Activated B cell treated with CpG ODN at 0.5 μM for 24 hours (primary cell): ENCODE measurements around the gene FNBP1L. TPM values are rescaled to one million over a fixed set of nuclear protein-coding genes. Genes with fewer than 3 reads are reported as not detected.
"Not testable (repeated sequence)": the region's sequence is repeated elsewhere in the genome, so short reads cannot be mapped to it uniquely, and the experiment has no call there.

Experiments used
- ATAC-seq: fragments of 200-7000 bp; cut with Tn5 transposase; one replicate; pipeline ENCODE4 v1.10.0; 2021; ENCODE audit warnings: low read depth, mild to moderate bottlenecking, moderate library complexity
- CTCF ChIA-PET: fragments of 350-600 bp; sonication (Branson Sonifier 250); formaldehyde crosslinking; loops from one replicate; lab custom pipeline; 2021; ENCODE audit warnings: antibody characterized with exemption; lab: Charles Lee
- POLR2A ChIA-PET: fragments of 350-600 bp; sonication (Branson Sonifier 250); formaldehyde crosslinking; loops from one replicate; lab custom pipeline; 2021; ENCODE audit warnings: antibody characterized with exemption; lab: Charles Lee
- DNase-seq: peaks from one replicate; pipeline ENCODE4 v3.0.0; 2022
- H3K27ac Mint-ChIP-seq: one replicate; pipeline ENCODE4 v1.8.0; 2020; ENCODE audit warnings: mixed read lengths
- H3K27me3 Mint-ChIP-seq: one replicate; pipeline ENCODE4 v1.8.0; 2021; ENCODE audit warnings: mixed read lengths
- H3K36me3 Mint-ChIP-seq: one replicate; pipeline ENCODE4 v1.8.0; 2021; ENCODE audit warnings: low read depth, mixed read lengths
- H3K4me1 Mint-ChIP-seq: one replicate; pipeline ENCODE4 v1.8.0; 2021; ENCODE audit warnings: mixed read lengths
- H3K4me3 Mint-ChIP-seq: one replicate; pipeline ENCODE4 v1.8.0; 2020; ENCODE audit warnings: mild to moderate bottlenecking, mixed read lengths
- H3K9me3 Mint-ChIP-seq: one replicate; pipeline ENCODE4 v1.8.0; 2020; ENCODE audit warnings: mixed read lengths
- CTCF ChIP-seq: fragments of 200-600 bp; IDR thresholded peaks from one replicate; pipeline ENCODE4 v1.8.0; 2022; ENCODE audit warnings: antibody characterized with exemption, mild to moderate bottlenecking
- intact Hi-C: fragments of 100-400 bp; cut with micrococcal nuclease; formaldehyde crosslinking; loops from one replicate; pipeline ENCODE4 v1.15.1; 2024
- total RNA-seq: library from RNA; stranded (reverse); gene quantifications from 2 replicates; pipeline ENCODE4 v1.2.3, GENCODE V29; 2022

The FNBP1L gene
- total RNA-seq, 1 donor from 2014 or later, result 3.3 TPM

- intact Hi-C loops, result no loop called here
- peaks cover 2% of the 10 kb centered on the region for H3K9me3 Mint-ChIP-seq
- CTCF ChIA-PET, result no interaction called here
- H3K27ac Mint-ChIP-seq, result no peak overlapping the region
- ATAC-seq, result no peak
- H3K4me3 Mint-ChIP-seq, result no peak overlapping the region
- DNase-seq, result no peak
- POLR2A ChIA-PET, result no interaction called here
- H3K36me3 Mint-ChIP-seq, result no peaks in the 10 kb centered on the region
- H3K27me3 Mint-ChIP-seq, result no peaks in the 10 kb centered on the region
- peaks cover 2% of the 10 kb centered on the region for H3K4me1 Mint-ChIP-seq
- no peak for TF ChIP-seq CTCF
Observed at GRCh38 chr1:93467606-93468005, 19.7 kb downstream of the FNBP1L start.

DNA sequence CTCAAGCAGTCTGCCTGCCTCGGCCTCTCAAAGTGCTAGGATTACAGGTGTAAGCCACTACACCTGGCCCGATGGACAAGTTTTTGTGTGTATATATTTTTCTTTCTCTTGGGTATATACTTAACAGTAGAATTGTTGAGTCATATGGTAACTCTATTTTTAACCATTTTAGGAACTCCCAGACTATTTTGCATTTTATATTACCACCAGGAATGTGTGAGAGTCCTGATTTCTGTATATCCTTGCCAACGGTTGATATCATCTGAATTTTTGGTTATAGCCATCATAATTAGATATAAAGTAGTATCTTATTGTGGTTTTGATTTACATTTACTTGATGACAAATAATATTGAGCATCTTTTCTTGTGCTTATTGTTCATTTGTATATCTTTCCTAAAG, 20.7 kb downstream of the FNBP1L start:
- intact Hi-C loops, result no loop called here
- ChIA-PET CTCF (no interaction called here), POLR2A (no interaction called here)
- no peak overlapping the region for H3K4me3 Mint-ChIP-seq
- ATAC-seq (no peak), DNase-seq (no peak)
- no peak overlapping the region for H3K27ac Mint-ChIP-seq
- H3K4me1 Mint-ChIP-seq, result peaks cover 2% of the 10 kb centered on the region
- no peaks in the 10 kb centered on the region for H3K36me3 Mint-ChIP-seq
- peaks cover 2% of the 10 kb centered on the region for H3K9me3 Mint-ChIP-seq
- H3K27me3 Mint-ChIP-seq, result no peaks in the 10 kb centered on the region
- TF ChIP-seq CTCF, result no peak

DNA sequence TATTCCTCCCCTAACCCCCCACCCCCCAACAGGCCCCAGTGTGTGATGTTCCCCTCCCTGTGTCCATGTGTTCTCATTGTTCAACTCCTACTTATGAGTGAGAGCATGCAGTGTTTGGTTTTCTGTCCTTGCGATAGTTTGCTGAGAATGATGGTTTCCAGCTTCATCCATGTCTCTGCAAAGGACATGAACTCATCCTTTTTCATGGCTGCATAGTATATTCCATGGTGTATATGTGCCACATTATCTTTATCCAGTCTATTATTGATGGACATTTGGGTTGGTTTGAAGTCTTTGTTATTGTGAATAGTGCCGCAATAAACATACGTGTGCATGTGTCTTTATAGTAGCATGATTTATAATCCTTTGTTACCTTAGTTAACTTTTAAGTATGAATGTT, 21.3 kb downstream of the FNBP1L start:
- POLR2A ChIA-PET, DNase-seq, H3K4me1 Mint-ChIP-seq, H3K4me3 Mint-ChIP-seq, intact Hi-C loops, H3K36me3 Mint-ChIP-seq, CTCF ChIA-PET, H3K27ac Mint-ChIP-seq, ATAC-seq, H3K27me3 Mint-ChIP-seq, H3K9me3 Mint-ChIP-seq: not testable (repeated sequence)

DNA sequence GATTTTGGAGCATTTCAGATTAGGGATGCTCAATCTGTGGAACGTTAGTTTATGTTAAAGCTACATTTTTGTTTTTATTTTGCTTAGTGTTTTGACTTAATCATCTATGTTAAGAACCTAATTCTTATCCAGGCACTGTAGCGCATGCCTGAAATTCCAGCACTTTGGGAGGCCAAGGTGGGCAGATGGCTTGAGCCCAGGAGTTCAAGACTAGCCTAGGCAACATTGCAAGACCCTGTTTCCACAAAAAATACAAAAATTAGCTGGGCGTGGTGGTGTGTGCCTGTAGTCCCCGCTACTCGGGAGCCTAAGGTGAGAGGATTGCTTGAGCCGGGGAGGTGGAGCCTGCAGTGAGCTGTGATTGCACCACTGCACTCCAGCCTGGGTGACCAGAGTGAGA, 23.4 kb downstream of the FNBP1L start:
- no peaks in the 10 kb centered on the region for H3K36me3 Mint-ChIP-seq
- H3K9me3 Mint-ChIP-seq, result peaks cover 2% of the 10 kb centered on the region
- ATAC-seq, result no peak
- POLR2A ChIA-PET, result interaction anchor here (0.6 kb wide), 1 partner anchor 13 kb away, joined by 9 read pairs; no protein-coding TSS in a partner anchor
- no peak for TF ChIP-seq CTCF
- H3K27me3 Mint-ChIP-seq, result no peaks in the 10 kb centered on the region
- H3K4me3 Mint-ChIP-seq, result no peak overlapping the region
- intact Hi-C loops, result no loop called here
- no peak overlapping the region for H3K27ac Mint-ChIP-seq
- DNase-seq, result no peak
- CTCF ChIA-PET, result no interaction called here
- no peaks in the 10 kb centered on the region for H3K4me1 Mint-ChIP-seq

- CTCF ChIA-PET, result no interaction called here
- Mint-ChIP-seq H3K36me3 (no peaks in the 10 kb centered on the region), H3K4me3 (no peak overlapping the region), H3K27ac (no peak overlapping the region), H3K4me1 (no peaks in the 10 kb centered on the region), H3K9me3 (peaks cover 2% of the 10 kb centered on the region), H3K27me3 (no peaks in the 10 kb centered on the region)
- POLR2A ChIA-PET, result interaction anchor here (0.6 kb wide), 1 partner anchor 13 kb away, joined by 9 read pairs; no protein-coding TSS in a partner anchor
- DNase-seq, result no peak
- TF ChIP-seq CTCF, result no peak
- no peak for ATAC-seq
- intact Hi-C loops, result no loop called here
Observed at GRCh38 chr1:93471911-93472310, 24.0 kb downstream of the FNBP1L start.

- no peak for TF ChIP-seq CTCF
- Mint-ChIP-seq H3K9me3 (peaks cover 11% of the 10 kb centered on the region), H3K4me1 (peaks cover 2% of the 10 kb centered on the region), H3K27ac (no peak overlapping the region), H3K4me3 (no peak overlapping the region), H3K27me3 (no peaks in the 10 kb centered on the region), H3K36me3 (peaks cover 9% of the 10 kb centered on the region)
- ATAC-seq (no peak), DNase-seq (no peak)
- ChIA-PET POLR2A (no interaction called here), CTCF (interaction anchor here (0.7 kb wide), 1 partner anchor 339 kb away, joined by 4 read pairs; no protein-coding TSS in a partner anchor)
- intact Hi-C loops, result no loop called here
Observed at GRCh38 chr1:93474321-93474720, 26.4 kb downstream of the FNBP1L start.
